ENCODE measurements around the gene SOCS3.

The SOCS3 gene

DNA sequence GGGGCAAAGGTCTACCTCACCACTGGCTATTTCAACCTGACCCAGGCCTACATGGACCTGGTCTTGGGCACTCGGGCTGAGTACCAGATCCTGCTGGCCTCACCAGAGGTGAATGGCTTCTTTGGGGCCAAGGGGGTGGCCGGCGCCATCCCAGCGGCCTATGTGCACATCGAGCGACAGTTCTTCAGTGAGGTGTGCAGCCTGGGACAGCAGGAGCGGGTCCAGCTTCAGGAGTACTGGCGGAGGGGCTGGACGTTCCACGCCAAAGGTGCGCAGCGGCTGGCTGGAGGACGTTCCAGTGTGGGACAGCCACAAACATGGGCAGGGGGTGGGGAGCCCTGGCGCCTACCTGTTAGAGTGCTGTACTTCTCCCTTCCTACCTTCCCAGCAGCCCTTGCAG is 43.9 kb upstream of the SOCS3 start:
- Histone ChIP-seq H3K4me1 (ENCODE audit: insufficient read depth, low read length, severe bottlenecking) (no peaks in the 10 kb centered on the region), H3K27me3 (ENCODE audit: insufficient read depth, low read length) (no peaks in the 10 kb centered on the region)

DNA sequence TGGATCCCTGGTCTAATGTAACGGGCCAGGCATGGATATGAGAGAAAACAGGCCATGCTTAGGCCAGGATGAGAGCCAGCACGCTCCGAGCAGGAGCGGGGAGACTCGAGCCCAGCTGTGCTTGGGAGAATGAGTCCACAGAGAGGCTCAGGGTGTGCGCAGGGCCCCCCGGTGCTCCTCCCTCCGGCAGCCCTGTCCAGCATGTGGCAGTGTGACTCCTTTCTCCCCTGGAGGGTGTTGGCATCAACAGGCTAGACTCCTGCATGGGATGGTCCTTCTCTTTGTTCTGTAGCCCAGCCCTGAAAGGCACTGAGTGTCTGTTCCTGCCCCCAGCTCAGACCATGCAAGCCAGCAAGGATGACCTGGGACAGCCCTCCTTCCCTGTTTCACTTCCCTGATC is 42.0 kb upstream of the SOCS3 start:
- no peak overlapping the region for H2AFZ ChIP-seq (ENCODE audit: low read length)
- H3K4me1 ChIP-seq (ENCODE audit: insufficient read depth, low read length, severe bottlenecking), result no peaks in the 10 kb centered on the region
- H3K9me3 ChIP-seq (ENCODE audit: low read length), result no peaks in the 10 kb centered on the region
- H4K20me1 ChIP-seq (ENCODE audit: insufficient read depth, low read length), result no peaks in the 10 kb centered on the region
- no peak overlapping the region for H3K9ac ChIP-seq (ENCODE audit: low read length)
- no peaks in the 10 kb centered on the region for H3K27me3 ChIP-seq (ENCODE audit: insufficient read depth, low read length)
- no peaks in the 10 kb centered on the region for H3K9me2 ChIP-seq (ENCODE audit: low read depth, low read length)
- no peak overlapping the region for H3K27ac ChIP-seq (ENCODE audit: low read depth, low read length, poor library complexity, severe bottlenecking)
- H3K36me3 ChIP-seq (ENCODE audit: insufficient read depth, low read length), result peaks cover 78% of the 10 kb centered on the region
- H3K4me3 ChIP-seq (ENCODE audit: low read depth, low read length, poor library complexity, severe bottlenecking), result no peak overlapping the region
- H3K79me2 ChIP-seq (ENCODE audit: insufficient read depth, low read length), result no peaks in the 10 kb centered on the region
- H3K4me2 ChIP-seq (ENCODE audit: low read length), result no peak overlapping the region
- no peaks in the 10 kb centered on the region for H3F3A ChIP-seq (ENCODE audit: insufficient read depth, low read length)
- no peak for TF ChIP-seq EZH2 (IDR thresholded peaks at IDR 0.05; ENCODE audit: borderline replicate concordance, low read length)
- TF ChIP-seq, protein P1, sequence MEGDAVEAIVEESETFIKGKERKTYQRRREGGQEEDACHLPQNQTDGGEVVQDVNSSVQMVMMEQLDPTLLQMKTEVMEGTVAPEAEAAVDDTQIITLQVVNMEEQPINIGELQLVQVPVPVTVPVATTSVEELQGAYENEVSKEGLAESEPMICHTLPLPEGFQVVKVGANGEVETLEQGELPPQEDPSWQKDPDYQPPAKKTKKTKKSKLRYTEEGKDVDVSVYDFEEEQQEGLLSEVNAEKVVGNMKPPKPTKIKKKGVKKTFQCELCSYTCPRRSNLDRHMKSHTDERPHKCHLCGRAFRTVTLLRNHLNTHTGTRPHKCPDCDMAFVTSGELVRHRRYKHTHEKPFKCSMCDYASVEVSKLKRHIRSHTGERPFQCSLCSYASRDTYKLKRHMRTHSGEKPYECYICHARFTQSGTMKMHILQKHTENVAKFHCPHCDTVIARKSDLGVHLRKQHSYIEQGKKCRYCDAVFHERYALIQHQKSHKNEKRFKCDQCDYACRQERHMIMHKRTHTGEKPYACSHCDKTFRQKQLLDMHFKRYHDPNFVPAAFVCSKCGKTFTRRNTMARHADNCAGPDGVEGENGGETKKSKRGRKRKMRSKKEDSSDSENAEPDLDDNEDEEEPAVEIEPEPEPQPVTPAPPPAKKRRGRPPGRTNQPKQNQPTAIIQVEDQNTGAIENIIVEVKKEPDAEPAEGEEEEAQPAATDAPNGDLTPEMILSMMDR (IDR thresholded peaks at IDR 0.05; ENCODE audit: low read length), result no peak

More for the DNA sequence above, 43.9 kb upstream of the SOCS3 start:
- H3K4me3 ChIP-seq (ENCODE audit: low read depth, low read length, poor library complexity, severe bottlenecking), result no peak overlapping the region
- no peak overlapping the region for H3K27ac ChIP-seq (ENCODE audit: low read depth, low read length, poor library complexity, severe bottlenecking)
- H3K9me3 ChIP-seq (ENCODE audit: low read length), result no peaks in the 10 kb centered on the region
- no peaks in the 10 kb centered on the region for H3K79me2 ChIP-seq (ENCODE audit: insufficient read depth, low read length)
- H3K36me3 ChIP-seq (ENCODE audit: insufficient read depth, low read length), result peaks cover 64% of the 10 kb centered on the region
- H3K9me2 ChIP-seq (ENCODE audit: low read depth, low read length), result no peaks in the 10 kb centered on the region
- TF ChIP-seq, protein P1 (IDR thresholded peaks at IDR 0.05; ENCODE audit: low read length), result no peak
- TF ChIP-seq EZH2 (IDR thresholded peaks at IDR 0.05; ENCODE audit: borderline replicate concordance, low read length), result no peak
- H3F3A ChIP-seq (ENCODE audit: insufficient read depth, low read length), result no peaks in the 10 kb centered on the region
- no peak overlapping the region for H3K4me2 ChIP-seq (ENCODE audit: low read length)
- no peak overlapping the region for H3K9ac ChIP-seq (ENCODE audit: low read length)
- no peaks in the 10 kb centered on the region for H4K20me1 ChIP-seq (ENCODE audit: insufficient read depth, low read length)
- H2AFZ ChIP-seq (ENCODE audit: low read length), result no peak overlapping the region

DNA sequence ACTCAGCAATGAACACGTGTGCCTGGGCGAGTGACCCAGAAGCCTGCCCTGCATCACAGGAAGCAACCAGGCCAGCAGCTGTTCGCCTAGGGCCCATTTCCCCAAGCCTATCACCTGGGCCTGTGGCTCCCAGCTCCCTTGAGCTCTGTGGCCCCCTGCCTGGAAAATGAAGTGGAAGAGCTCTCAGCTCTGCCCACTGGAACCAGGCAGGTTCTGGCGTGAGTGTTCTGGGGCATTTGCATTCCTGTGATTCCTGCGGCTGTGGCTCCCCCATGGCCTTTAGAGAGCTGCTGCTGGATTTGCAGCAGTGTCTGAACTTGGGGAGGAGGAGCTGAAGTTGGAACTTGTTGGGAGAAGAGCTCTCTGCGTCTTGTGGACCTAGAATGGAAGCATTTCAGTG is 41.4 kb upstream of the SOCS3 start:
- Histone ChIP-seq H3K27me3 (ENCODE audit: insufficient read depth, low read length) (no peaks in the 10 kb centered on the region), H4K20me1 (ENCODE audit: insufficient read depth, low read length) (no peaks in the 10 kb centered on the region), H3K9ac (ENCODE audit: low read length) (no peak overlapping the region), H3K36me3 (ENCODE audit: insufficient read depth, low read length) (peaks cover 85% of the 10 kb centered on the region), H3K4me3 (ENCODE audit: low read depth, low read length, poor library complexity, severe bottlenecking) (no peak overlapping the region), H3K9me3 (ENCODE audit: low read length) (no peaks in the 10 kb centered on the region), H2AFZ (ENCODE audit: low read length) (no peak overlapping the region), H3K4me1 (ENCODE audit: insufficient read depth, low read length, severe bottlenecking) (no peaks in the 10 kb centered on the region), H3K4me2 (ENCODE audit: low read length) (no peak overlapping the region), H3K27ac (ENCODE audit: low read depth, low read length, poor library complexity, severe bottlenecking) (no peak overlapping the region), H3K9me2 (ENCODE audit: low read depth, low read length) (no peaks in the 10 kb centered on the region), H3F3A (ENCODE audit: insufficient read depth, low read length) (no peaks in the 10 kb centered on the region), H3K79me2 (ENCODE audit: insufficient read depth, low read length) (no peaks in the 10 kb centered on the region)
- TF ChIP-seq EZH2 (IDR thresholded peaks at IDR 0.05; ENCODE audit: borderline replicate concordance, low read length), result no peak
- TF ChIP-seq, protein P1 (IDR thresholded peaks at IDR 0.05; ENCODE audit: low read length), result no peak
